CD1c-positive myeloid dendritic cell (primary cell): ENCODE measurements around the gene EPHB1.

Source experiments
- DNase-seq: peaks from one replicate; pipeline ENCODE4 v3.0.0-alpha.2; 2016; ENCODE audit errors: extremely low spot score

The EPHB1 gene

GRCh38 chr3:134849561-134849960 lies 54.5 kb downstream of the EPHB1 start:
- DNase-seq, result no peak

- DNase-seq, result no peak
Observed at GRCh38 chr3:134850761-134851160, 55.7 kb downstream of the EPHB1 start.

GRCh38 chr3:134852132-134852531 lies 57.1 kb downstream of the EPHB1 start:
- DNase-seq, result no peak

- peak; percentile 15 for DNase-seq
Observed at GRCh38 chr3:134852893-134853351, 57.9 kb downstream of the EPHB1 start.

GRCh38 chr3:134854254-134854653 lies 59.2 kb downstream of the EPHB1 start:
- DNase-seq, result no peak

- no peak for DNase-seq
Observed at GRCh38 chr3:134857356-134857755, 62.3 kb downstream of the EPHB1 start.

GRCh38 chr3:134857776-134858362 lies 62.8 kb downstream of the EPHB1 start:
- DNase-seq, result no peak

- DNase-seq, result no peak
Observed at GRCh38 chr3:134858441-134859035, 63.5 kb downstream of the EPHB1 start.

GRCh38 chr3:134859341-134859740 lies 64.3 kb downstream of the EPHB1 start:
- no peak for DNase-seq

GRCh38 chr3:134860141-134860540 lies 65.1 kb downstream of the EPHB1 start:
- DNase-seq, result no peak

- no peak for DNase-seq
Observed at GRCh38 chr3:134863915-134864314, 68.9 kb downstream of the EPHB1 start.

GRCh38 chr3:134864636-134865035 lies 69.6 kb downstream of the EPHB1 start:
- DNase-seq, result peak; percentile 25

GRCh38 chr3:134867277-134867676 lies 72.2 kb downstream of the EPHB1 start:
- no peak for DNase-seq

- DNase-seq, result no peak
Observed at GRCh38 chr3:134869153-134869726, 74.2 kb downstream of the EPHB1 start.

GRCh38 chr3:134871818-134872217 lies 76.8 kb downstream of the EPHB1 start:
- no peak for DNase-seq

GRCh38 chr3:134872440-134873388 lies 77.7 kb downstream of the EPHB1 start:
- DNase-seq, result no peak

GRCh38 chr3:134873789-134874188 lies 78.7 kb downstream of the EPHB1 start:
- no peak for DNase-seq

GRCh38 chr3:134874737-134875413 lies 79.8 kb downstream of the EPHB1 start:
- no peak for DNase-seq

- no peak for DNase-seq
Observed at GRCh38 chr3:134876836-134877235, 81.8 kb downstream of the EPHB1 start.

GRCh38 chr3:134877788-134878187 lies 82.7 kb downstream of the EPHB1 start:
- no peak for DNase-seq

- no peak for DNase-seq
Observed at GRCh38 chr3:134879990-134880389, 84.9 kb downstream of the EPHB1 start.

- DNase-seq, result no peak
Observed at GRCh38 chr3:134880431-134880830, 85.4 kb downstream of the EPHB1 start.
